HepG2 (cell line): ENCODE data around the gene DPP7. TPM values are rescaled to one million over a fixed set of nuclear protein-coding genes. Genes with fewer than 3 reads are reported as not detected.

Experiments used
- CREM ChIP-seq, 2 experiments: sonication (generic) in 1 of 2; formaldehyde crosslinking in 1 of 2; IDR thresholded peaks; 2 replicates each; pipeline versions ENCODE4 v1.4.0 to v1.6.1; 2016 to 2020; ENCODE audit warnings: antibody characterized with exemption in 1 of 2, mild to moderate bottlenecking in 1 of 2, missing genetic modification reagents in 1 of 2
- FOXM1 ChIP-seq: sonication (generic); formaldehyde crosslinking; IDR thresholded peaks from 2 replicates; pipeline ENCODE4 v1.5.0; 2020; ENCODE audit warnings: missing genetic modification reagents
- GTF3A ChIP-seq: sonication (generic); formaldehyde crosslinking; conservative IDR thresholded peaks from 2 replicates; pipeline ENCODE4 v1.4.0; 2020; ENCODE audit warnings: mild to moderate bottlenecking, missing genetic modification reagents
- HCFC1 ChIP-seq: fragments of 150-350 bp; IDR thresholded peaks from 2 replicates; pipeline ENCODE4 v1.6.1; 2014; ENCODE audit warnings: low read depth, low read length
- HMGXB3 ChIP-seq: sonication (generic); formaldehyde crosslinking; IDR thresholded peaks from 2 replicates; pipeline ENCODE4 v1.4.0; 2020; ENCODE audit warnings: missing genetic modification reagents, borderline replicate concordance
- MLXIP ChIP-seq: sonication (generic); formaldehyde crosslinking; IDR thresholded peaks from 2 replicates; pipeline ENCODE4 v1.9.0; 2021; ENCODE audit warnings: missing genetic modification reagents, borderline replicate concordance
- MTA1 ChIP-seq: sonication (generic); formaldehyde crosslinking; IDR thresholded peaks from 2 replicates; pipeline ENCODE4 v1.4.0; 2020; ENCODE audit warnings: missing genetic modification reagents, mild to moderate bottlenecking, borderline replicate concordance
- PTBP1 ChIP-seq: fragments of 200-400 bp; formaldehyde crosslinking; IDR thresholded peaks from 2 replicates; pipeline ENCODE4 v1.6.1; 2018; ENCODE audit warnings: low read length, low read depth; ENCODE audit not compliant: poor library complexity, severe bottlenecking
- YEATS4 ChIP-seq: sonication (generic); formaldehyde crosslinking; IDR thresholded peaks from 2 replicates; pipeline ENCODE4 v1.4.0; 2020; ENCODE audit warnings: missing genetic modification reagents, borderline replicate concordance
- ZEB1 ChIP-seq: IDR thresholded peaks from 2 replicates; pipeline ENCODE4 v1.6.1; 2012; ENCODE audit warnings: mild to moderate bottlenecking, low read depth, inconsistent platforms; ENCODE audit not compliant: insufficient replicate concordance
- ZFP91 ChIP-seq: sonication (generic); formaldehyde crosslinking; IDR thresholded peaks from 2 replicates; pipeline ENCODE4 v1.9.0; 2022; ENCODE audit warnings: missing genetic modification reagents, mild to moderate bottlenecking, borderline replicate concordance
- ZNF446 ChIP-seq: sonication (generic); formaldehyde crosslinking; IDR thresholded peaks from 2 replicates; pipeline ENCODE4 v1.5.0; 2020; ENCODE audit warnings: mild to moderate bottlenecking, missing genetic modification reagents
- ZNF580 ChIP-seq: IDR thresholded peaks from 2 replicates; pipeline ENCODE4 v1.6.1; 2016; ENCODE audit warnings: low read depth, borderline replicate concordance
- ZNF616 ChIP-seq: sonication (generic); formaldehyde crosslinking; IDR thresholded peaks from 2 replicates; pipeline ENCODE4 v1.5.0; 2020; ENCODE audit warnings: low read depth, mild to moderate bottlenecking, missing genetic modification reagents
- ZNF629 ChIP-seq: sonication (generic); formaldehyde crosslinking; conservative IDR thresholded peaks from 2 replicates; pipeline ENCODE4 v1.5.0; 2020; ENCODE audit warnings: missing genetic modification reagents
- ZNF776 ChIP-seq: sonication (generic); formaldehyde crosslinking; IDR thresholded peaks from 2 replicates; pipeline ENCODE4 v1.4.0; 2020; ENCODE audit warnings: mild to moderate bottlenecking, missing genetic modification reagents
- ZNF841 ChIP-seq: sonication (generic); formaldehyde crosslinking; IDR thresholded peaks from 2 replicates; pipeline ENCODE4 v1.8.1; 2023; ENCODE audit warnings: missing genetic modification reagents, borderline replicate concordance
- polyA plus RNA-seq, 8 experiments: library from polyadenylated mRNA; depleted of rRNA in 3 of 8; stranded (reverse) in 7 of 8; unstranded in 1 of 8; fragments of >200 nt; fragmentation: Illumina TruSeq in 4 of 8; extraction: Trizol in 4 of 8; gene quantifications; 2 replicates each; pipeline versions ENCODE4 v1.2.1 to v1.2.3, GENCODE V29; 2011 to 2016; ENCODE audit warnings: low read depth in 4 of 8, missing spikeins in 1 of 8, mixed read lengths in 1 of 8; ENCODE audit not compliant: insufficient read depth in 1 of 8
- total RNA-seq, 5 experiments: library from RNA; depleted of rRNA; stranded (reverse); fragments of >200 nt; fragmentation: Illumina TruSeq; extraction: Trizol; gene quantifications; 2 replicates each; pipeline ENCODE4 v1.2.3, GENCODE V29; 2016; ENCODE audit warnings: low read depth in 1 of 5
- TF ChIP-seq, protein P1 (sequence below): sonication (generic); formaldehyde crosslinking; IDR thresholded peaks from 2 replicates; pipeline ENCODE4 v1.5.1; 2020; ENCODE audit warnings: mild to moderate bottlenecking, missing genetic modification reagents, moderate library complexity

Gene DPP7
- total and polyA plus RNA-seq, 2 of the 13 experiments (the other 11 are each of a cell fraction or from before 2014, with no cell fraction given), result 1.2 to 4.5 TPM

DNA sequence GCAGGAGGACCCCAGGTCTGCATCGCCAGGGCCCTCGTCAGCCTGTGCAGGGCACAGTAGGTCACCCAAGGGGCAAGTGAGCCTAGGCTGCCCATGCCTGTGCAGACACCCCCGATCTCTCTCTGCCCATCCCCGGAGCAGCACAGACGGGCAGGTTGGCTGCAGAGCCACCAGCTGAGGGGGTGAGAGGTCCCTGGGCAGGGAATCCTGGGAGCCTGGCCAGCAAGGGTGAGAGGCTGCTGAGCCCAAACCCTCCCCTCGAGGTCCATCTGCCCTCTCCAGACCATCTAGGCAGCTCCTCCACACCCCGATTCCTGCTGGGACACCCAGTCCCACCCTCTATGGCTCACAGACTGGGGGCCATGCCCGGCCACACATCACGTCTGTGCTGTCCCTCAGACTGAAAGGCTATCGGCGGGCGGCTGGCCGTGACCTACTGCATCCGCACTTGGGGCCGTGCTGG, 2.8 kb upstream of the DPP7 start (continued):
- no peak for TF ChIP-seq PTBP1
- TF ChIP-seq ZNF776 (CRISPR knock-in tag), result 0 out of 2 replicates have a peak, but pooled peaks have one; percentile 56
- no peak for TF ChIP-seq GTF3A (CRISPR knock-in tag)
- TF ChIP-seq, protein P1, sequence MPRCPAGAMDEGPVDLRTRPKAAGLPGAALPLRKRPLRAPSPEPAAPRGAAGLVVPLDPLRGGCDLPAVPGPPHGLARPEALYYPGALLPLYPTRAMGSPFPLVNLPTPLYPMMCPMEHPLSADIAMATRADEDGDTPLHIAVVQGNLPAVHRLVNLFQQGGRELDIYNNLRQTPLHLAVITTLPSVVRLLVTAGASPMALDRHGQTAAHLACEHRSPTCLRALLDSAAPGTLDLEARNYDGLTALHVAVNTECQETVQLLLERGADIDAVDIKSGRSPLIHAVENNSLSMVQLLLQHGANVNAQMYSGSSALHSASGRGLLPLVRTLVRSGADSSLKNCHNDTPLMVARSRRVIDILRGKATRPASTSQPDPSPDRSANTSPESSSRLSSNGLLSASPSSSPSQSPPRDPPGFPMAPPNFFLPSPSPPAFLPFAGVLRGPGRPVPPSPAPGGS (CRISPR knock-in tag), result no peak
- 0 out of 2 replicates have a peak, but pooled peaks have one; percentile 23 for TF ChIP-seq ZFP91
- no peak for TF ChIP-seq ZNF629 (CRISPR knock-in tag)
- no peak for TF ChIP-seq HCFC1
- TF ChIP-seq CREM (IDR thresholded peaks at IDR 0.05), result no peak
- TF ChIP-seq CREM (CRISPR knock-in tag; IDR thresholded peaks at IDR 0.05), result no peak
- no peak for TF ChIP-seq ZNF446 (CRISPR knock-in tag)
- no peak for TF ChIP-seq ZNF841 (CRISPR knock-in tag)
- no peak for TF ChIP-seq HMGXB3 (CRISPR knock-in tag)
- no peak for TF ChIP-seq YEATS4
- no peak for TF ChIP-seq ZNF616 (CRISPR knock-in tag)
- TF ChIP-seq ZNF580 (CRISPR knock-in tag), result 0 out of 2 replicates have a peak, but pooled peaks have one; percentile 7
- TF ChIP-seq MTA1 (CRISPR knock-in tag), result no peak
- no peak for TF ChIP-seq FOXM1
- no peak for TF ChIP-seq MLXIP (CRISPR knock-in tag)
- no peak for TF ChIP-seq ZEB1
